G401.6 (cell line): ENCODE results near the gene CARMIL1.

Experiments used
- FAIRE-seq: peaks from 2 replicates; lab custom pipeline; 2012; peaks lifted over from hg19 to GRCh38; lab: Jason Lieb, UNC

The CARMIL1 gene

DNA sequence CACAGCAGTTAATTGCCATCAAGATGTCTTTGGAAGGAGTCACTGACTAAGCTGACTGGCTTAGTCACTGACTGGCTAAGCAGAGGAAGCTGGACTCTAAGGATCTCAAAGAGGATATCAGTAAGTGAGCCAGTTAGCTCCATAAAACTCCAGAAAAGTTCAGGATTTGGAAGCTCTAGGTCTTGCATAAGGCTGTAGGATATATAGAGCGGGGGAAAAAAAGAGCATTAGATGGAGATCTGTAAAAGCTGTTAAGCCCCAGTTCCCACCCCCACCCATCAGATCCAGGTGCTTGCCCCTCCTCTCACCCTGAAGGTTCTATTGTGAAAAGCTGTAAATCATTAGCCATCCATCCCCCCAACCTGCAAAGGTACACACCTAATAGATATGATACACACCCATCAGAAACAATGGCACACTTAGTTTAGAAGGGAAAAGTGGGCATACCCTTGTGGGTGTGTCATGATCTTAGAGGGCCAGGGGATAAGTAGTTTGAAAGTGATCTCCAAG, 32.2 kb downstream of the CARMIL1 start:
- FAIRE-seq, result no peak

GRCh38 chr6:25312034-25312620, 33.0 kb downstream of the CARMIL1 start:
- FAIRE-seq, result no peak

DNA sequence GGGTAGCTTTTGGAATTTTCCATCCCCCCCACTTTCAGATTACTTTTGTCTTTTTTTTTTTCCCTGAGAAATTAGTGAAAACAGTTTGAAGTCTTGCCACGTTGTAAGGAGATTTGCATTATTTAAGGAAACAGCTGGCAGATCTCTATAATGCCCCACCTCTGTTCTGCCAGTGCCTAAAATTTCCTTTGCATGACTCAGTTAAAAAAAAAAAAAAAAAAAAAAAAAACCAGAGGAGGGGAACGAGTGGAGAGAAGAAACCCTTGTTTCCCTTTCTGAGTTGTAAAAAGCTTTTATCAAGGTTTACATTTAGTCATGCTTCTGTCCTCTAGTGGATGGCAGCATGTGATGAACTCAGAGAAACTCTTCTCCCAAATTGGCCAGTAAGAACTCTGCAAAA, 33.5 kb downstream of the CARMIL1 start:
- FAIRE-seq, result no peak

DNA sequence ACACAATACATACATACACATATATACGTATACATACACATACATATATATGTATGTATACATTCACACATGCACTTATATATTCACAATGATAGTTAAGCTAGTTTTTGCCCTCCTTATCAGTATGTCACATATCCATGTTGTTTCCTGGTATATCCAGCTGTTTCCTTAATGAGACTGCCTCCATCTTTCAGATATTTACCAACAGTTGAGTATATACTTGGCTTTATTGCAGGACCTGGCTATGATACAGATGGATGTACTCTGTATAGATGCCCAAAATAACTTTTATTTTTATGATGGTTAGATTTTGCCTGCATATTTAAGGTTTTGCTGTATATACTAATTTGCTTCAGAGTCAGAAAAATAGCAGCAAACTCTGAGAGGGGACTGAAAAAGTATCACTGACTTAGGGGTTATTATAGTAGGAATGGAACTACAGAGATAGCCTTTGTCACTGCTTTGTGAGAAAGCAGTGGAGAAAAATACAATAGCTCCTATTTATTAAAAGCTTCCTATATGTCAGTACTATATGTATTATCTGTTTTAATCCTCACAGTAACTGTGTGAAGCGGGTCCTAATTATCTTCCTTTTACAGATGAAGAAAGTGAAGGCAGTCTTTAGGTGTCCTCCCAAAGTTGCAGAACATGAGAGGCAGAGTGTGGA, 35.5 kb downstream of the CARMIL1 start:
- no peak for FAIRE-seq

DNA sequence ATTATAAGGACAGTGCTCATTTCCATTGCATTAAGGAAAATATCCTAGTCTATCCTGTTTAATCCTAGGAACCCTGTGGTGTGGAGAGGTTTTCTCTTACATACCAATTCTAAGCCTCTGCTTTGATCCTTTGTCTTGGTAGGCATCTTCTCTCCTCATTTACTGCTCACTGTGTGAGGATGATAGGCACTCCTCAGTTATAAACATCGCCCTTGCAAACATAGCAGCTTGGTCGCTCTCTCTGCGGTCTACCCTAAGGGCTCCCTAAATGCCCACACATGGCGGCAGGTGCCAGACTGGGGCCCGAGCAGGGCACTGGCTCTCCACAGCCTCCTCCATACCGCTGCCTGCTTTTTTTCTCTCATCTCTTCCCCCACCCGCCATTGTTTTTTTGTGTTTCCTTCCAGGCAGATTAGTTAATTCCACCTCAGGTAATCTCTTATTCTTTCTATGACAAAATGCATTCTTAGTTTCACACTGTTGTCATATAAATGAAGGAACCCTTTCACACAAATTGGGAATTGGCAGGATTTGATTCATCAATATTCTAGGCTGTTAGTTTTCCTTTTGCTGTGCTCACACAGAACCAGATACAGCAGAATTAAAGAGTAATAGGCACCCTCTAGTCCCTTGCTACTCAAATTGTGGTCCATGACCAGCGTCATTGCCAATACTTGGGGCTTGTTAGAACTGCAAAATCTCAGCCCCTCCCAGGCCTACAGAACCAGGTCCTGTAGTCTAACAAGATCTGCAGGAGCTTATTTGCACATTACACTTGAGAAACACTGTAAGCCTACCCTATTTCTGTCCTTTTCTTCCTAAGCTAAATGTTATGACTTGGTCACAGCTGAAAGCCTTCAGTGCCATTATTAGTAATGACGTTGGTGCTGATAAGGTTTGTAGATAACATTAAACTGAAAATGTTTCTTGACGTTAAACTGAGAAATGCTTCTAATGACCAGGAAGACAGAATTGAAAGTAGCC, 36.3 kb downstream of the CARMIL1 start:
- FAIRE-seq, result no peak

DNA sequence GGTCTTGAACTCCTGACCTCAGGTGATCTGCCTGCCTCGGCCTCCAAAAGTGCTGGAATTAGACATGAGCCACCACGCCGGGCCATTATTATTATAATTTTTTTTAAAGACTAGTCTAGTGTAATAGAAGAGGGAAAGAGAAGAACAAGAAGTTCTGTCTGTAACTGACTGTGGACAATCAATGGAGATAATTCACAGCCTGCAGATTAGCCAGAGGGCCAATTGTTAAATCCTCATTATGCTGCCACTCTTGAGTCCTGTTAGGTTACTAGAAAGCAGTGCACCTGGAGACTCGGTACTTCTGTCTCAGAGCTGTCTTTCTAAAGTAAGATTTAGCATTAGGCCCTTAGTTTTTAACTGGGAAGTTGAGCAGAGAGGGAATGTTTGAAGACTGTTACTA, 37.5 kb downstream of the CARMIL1 start:
- FAIRE-seq, result no peak

- FAIRE-seq, result no peak
Observed at GRCh38 chr6:25318589-25318988, 39.4 kb downstream of the CARMIL1 start.

- FAIRE-seq, result no peak
Observed at GRCh38 chr6:25320459-25320858, 41.3 kb downstream of the CARMIL1 start.

GRCh38 chr6:25322692-25323091, 43.5 kb downstream of the CARMIL1 start:
- FAIRE-seq, result no peak

DNA sequence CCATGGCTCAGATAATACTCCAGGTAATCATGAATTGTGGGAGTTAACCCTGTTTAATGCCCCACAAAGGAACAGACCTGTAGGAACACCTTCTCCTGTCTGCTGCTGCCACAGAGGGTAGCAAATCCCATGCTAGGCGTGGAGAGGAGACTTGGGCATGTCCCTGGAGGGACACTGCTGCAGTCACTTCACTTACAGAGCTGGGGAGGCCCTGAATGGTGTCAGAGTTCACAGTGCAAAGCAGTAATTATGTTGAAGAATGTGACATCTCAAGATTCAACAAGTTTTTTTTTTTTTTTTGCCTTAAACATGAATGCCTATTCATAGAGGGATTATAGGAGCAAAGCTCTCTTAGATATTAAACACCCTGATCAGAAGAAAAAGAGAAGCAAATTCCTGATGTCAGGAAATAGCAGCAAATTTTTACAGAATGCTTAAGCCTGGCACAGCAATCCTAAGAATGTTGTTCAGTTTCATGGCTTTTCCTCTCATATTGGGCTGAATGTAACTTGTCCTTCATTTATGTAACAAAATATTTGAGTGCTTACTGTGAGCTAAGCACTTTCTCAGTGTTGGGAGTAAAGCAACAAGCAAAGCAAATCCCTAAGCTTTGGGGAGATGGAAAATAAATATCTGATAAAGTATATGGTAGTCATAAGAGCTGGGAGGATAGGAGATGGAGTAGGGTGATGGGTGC, 45.0 kb downstream of the CARMIL1 start:
- FAIRE-seq, result no peak

DNA sequence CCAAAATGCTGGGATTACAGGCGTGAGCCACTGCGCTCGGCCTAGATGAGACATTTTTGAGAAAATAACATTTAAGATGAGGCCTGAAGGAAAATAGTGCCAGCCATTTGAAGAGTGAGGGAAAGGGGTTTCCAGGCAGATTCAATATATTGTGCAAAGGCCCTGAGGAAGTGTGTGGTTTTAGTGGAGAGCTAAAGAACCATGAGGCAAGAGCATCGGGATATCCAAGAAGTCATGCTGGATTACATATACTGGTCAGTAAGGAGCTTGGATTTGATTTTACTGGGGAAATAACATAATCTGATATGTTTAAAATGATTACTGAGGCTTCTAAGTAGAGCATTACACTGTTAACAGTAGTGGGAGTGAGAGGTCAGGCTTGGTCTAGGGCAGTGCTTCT, 47.0 kb downstream of the CARMIL1 start:
- FAIRE-seq, result no peak

DNA sequence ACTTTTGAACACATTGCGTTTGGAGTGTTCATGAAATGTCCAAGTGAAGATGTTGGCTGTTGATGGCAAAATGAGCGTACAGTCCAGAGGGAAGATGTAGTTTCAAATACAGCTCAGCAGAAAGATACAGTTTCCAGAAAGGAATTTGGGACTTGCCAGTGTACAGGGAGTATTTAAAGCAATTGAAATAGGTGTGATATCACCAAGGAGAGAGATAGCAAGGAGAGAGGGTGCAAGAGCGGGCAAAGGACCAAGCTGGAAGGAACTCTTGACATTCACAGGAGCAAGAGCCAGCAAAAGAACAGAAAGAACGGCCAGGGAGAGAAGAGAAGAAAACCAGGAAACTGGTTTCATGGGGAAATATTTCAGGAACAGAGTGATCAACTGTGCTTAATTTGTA, 47.8 kb downstream of the CARMIL1 start:
- FAIRE-seq, result no peak

DNA sequence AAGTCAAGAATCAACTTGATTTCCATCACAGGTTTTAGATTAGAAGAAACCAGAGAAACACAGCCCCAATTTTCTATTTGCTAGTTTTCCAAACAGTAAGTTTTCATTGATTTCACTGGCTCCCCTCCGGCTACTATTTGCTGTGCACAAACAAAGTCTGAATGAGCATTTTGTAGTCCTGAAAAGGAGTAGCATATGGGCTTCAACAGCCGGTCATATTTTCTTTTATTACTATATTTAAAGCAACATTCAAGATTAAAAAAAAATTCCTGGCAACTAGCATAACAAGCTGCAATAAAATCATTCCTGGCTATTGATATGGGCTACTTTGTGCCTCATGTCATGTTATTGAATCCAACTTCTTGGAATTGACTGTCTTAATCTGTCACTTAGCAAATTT, 48.3 kb downstream of the CARMIL1 start:
- FAIRE-seq, result no peak

DNA sequence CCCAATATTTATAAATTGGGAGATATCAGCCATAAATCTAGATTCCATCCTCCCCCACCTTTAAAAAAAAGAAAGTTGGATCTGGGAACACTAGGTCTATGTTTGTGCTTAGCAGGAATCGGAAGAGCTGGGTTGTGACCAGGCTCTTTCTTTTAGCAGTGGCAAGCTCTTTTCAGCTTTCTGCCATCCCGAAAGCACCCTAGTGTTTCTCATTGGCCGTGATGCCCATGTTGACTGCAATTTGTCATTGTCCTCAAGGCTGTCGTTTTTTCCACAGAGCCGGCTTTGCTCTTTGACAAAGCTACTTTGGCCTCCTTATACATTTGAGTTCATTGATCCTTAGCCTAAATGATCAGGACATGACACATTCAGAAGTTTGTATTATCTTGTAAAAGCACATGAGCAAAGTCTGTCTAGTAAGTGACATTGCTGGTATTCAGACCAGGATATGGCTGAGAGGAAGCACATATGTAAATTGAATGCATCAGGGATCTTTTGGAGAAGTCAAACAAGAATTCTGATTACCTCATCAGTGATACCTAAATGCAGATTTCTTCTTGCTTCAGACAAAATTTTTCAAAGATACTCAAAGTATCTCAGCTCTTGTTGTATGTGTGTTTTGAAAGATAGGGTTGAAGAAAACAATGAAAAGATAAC, 50.1 kb downstream of the CARMIL1 start:
- no peak for FAIRE-seq

- FAIRE-seq, result no peak
Observed at GRCh38 chr6:25329982-25330381, 50.8 kb downstream of the CARMIL1 start.

GRCh38 chr6:25330796-25331685, 51.9 kb downstream of the CARMIL1 start:
- no peak for FAIRE-seq

DNA sequence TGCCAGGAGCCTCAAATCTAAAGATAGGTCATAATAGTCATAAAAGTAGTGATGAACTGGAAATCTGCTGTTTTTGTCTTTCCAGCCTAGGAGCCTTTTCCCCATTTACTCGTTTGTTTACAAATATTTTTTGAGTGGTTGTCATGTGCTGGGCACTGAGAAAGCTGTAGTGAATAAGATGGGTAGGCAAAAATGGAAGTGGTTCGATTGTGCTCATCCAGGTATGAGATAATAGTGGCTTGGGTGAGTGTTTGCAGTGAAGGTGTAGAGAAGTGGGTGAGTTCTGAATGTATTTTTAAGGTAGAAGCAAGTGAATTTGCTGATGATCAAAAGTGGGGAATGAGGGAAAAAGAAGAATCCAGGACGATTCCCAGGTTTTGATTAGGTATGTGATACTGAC, 53.0 kb downstream of the CARMIL1 start:
- FAIRE-seq, result no peak

GRCh38 chr6:25332655-25333071, 53.5 kb downstream of the CARMIL1 start:
- FAIRE-seq, result no peak

DNA sequence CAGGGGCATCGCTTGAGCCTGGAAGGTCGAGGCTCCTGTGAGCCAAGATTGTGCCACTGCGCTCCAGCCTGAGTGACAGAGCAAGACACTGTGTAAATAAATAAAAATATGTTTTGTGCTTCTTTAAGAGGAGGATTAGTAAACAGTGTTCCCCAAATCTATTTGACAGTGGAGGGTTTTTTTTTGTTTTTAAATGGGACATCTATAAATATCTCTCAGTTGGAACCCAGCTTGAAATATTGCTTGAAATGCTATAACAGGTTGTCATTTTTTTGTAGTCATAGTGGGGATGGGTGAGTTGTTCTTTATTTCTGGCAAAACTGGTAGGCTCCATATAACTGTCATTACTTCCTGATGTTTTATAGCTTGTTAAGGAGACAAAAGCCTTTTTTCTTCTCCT, 54.3 kb downstream of the CARMIL1 start:
- FAIRE-seq, result no peak

DNA sequence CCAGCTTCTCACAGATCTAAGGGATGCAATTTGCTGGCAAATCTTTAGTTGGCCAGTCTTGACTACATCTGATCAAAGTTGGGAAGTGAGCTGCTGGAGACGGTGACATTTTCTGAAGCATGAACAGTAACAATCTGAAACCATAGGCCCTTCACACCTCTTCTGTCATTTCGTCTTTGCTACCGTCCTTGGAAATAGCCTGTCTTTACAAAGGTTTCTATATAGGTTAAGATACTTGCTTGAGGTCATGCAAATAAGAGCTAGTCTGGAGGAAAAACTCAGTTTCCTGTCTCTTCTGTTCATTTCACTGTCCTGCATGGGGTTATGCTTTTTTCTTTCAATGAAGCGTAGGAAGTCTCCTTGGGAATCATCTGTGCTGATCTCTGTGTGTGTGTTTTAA, 55.6 kb downstream of the CARMIL1 start:
- FAIRE-seq, result no peak

- FAIRE-seq, result no peak
Observed at GRCh38 chr6:25336996-25337395, 57.8 kb downstream of the CARMIL1 start.
